Activated T-cell treated with anti-CD3 and anti-CD28 coated beads, Interleukin-2, amount 50 U/mL, for 4 hours (primary cell): ENCODE data around the gene CD151. TPM values are rescaled to one million over a fixed set of nuclear protein-coding genes. Genes with fewer than 3 reads are reported as not detected.

Experiments
- ATAC-seq, 2 donors: fragments of 200-7000 bp; cut with Tn5 transposase; one replicate each; pipeline ENCODE4 v1.10.0; 2021
- DNase-seq: peaks from one replicate; pipeline ENCODE4 v3.0.0-alpha.2; 2020
- H3K27me3 Mint-ChIP-seq: one replicate; pipeline ENCODE4 v1.8.0; 2021; ENCODE audit warnings: low read depth, mixed read lengths
- H3K36me3 Mint-ChIP-seq: one replicate; pipeline ENCODE4 v1.8.0; 2022; ENCODE audit warnings: mixed read lengths; ENCODE audit not compliant: insufficient read depth
- H3K4me1 Mint-ChIP-seq: one replicate; pipeline ENCODE4 v1.8.0; 2021; ENCODE audit warnings: low read depth, mixed read lengths
- H3K4me3 Mint-ChIP-seq: one replicate; pipeline ENCODE4 v1.8.0; 2021; ENCODE audit warnings: mild to moderate bottlenecking, moderate library complexity, mixed read lengths
- H3K9me3 Mint-ChIP-seq: one replicate; pipeline ENCODE4 v1.8.0; 2021; ENCODE audit warnings: mixed read lengths
- total RNA-seq, 3 donors: library from RNA; stranded (reverse); gene quantifications; one replicate each; pipeline ENCODE4 v1.2.1, GENCODE V29; 2021

The CD151 gene
- total RNA-seq, 3 donors from 2014 or later = 33.5 to 39.2 (median 35.6) TPM

DNA sequence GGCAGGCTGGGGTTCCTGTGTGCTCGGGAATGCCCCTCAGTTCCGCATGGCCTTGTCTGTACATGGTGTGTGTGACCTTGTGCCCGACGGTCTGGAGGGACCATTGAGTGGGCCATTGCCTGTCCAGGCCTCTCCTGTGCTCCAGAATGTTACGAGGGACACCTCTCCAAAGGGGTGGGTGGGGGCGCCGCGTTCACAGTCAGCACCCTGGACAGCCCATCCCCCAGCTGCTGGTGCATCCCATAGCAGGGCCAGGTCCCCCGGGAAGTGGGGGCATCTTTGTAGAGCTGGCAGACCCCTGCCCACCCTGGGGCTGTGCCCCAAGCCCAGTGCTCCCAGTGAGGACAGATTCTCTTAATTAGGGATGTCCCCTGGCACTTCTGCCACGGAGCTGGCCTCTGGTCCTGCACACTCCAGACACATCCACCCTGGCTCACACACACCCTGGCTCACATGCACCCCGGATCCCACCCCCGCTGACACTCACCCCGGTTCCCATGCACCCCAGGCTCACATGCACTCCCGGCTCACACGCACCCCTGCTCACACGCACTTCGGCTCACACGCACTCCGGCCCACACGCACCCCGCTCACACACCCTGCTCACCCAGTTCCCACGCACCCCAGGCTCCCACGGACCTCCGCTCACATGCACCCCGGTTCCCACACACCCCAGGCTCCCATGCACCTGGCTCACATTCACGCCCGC is 25.5 kb downstream of the CD151 start:
- Mint-ChIP-seq H3K36me3 (no peaks in the 10 kb centered on the region), H3K4me1 (peaks cover 4% of the 10 kb centered on the region), H3K9me3 (no peaks in the 10 kb centered on the region), H3K4me3 (no peak overlapping the region), H3K27me3 (no peaks in the 10 kb centered on the region)
- no peak for ATAC-seq
- no peak for DNase-seq

DNA sequence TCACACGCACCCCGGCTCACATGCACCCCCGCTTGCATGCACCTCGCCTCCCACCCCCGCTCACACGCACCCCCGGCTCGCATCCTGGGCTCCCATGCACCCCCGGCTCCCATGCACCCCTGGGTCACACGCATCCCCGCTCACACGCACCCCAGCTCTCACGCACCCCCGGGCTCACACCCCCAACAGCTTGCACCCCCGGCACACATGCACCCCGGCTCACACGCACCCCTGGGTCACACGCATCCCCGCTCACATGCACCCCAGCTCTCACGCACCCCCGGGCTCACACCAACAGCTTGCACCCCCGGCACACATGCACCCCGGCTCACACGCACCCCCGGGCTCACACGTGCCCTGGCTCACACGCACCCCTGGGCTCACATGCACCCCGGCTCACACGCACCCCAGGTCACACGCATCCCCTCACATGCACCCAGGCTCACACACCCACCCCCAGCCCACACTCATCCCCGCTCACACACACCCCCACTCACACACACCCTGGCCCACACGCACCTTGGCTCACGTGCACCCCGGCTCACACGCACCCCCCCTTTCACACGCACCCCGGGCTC is 26.1 kb downstream of the CD151 start:
- H3K9me3 Mint-ChIP-seq = no peaks in the 10 kb centered on the region

DNA sequence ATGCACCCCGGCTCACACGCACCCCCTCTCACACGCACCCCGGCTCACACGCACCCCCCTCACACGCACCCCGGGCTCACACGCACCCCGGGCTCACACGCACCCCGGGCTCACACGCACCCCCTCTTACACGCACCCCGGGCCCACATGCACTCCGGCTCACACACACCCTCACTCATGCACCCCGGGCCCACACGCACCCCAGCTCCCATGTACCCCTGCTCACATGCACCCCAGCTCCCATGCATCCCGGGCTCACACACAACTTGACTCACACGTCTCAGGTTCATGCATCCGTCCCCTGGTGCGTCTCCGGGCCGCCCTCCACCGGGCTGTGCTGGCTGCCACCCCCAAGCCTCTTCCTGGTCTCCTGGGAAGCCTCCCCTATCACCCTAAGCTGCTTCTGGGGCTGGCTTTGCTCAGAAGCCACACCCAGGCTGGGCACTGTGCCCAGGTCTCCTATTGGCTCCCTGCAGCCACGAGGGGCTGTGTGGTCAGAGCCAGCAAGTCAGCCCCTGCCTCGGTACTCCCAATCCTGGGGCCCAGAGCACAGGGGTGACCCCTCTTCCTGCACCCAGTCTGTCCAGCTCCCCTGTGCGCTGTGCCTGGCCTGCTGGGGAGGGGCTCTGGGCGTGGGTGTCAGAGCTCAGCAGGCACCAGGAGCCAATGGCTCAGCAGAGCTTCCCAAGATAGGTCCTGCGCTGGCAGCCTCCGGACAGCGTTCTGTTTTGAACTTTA is 26.8 kb downstream of the CD151 start:
- ATAC-seq (no peak), DNase-seq (no peak)
- Mint-ChIP-seq H3K9me3 (no peaks in the 10 kb centered on the region), H3K27me3 (no peaks in the 10 kb centered on the region), H3K4me3 (no peak overlapping the region), H3K4me1 (peaks cover 4% of the 10 kb centered on the region), H3K36me3 (no peaks in the 10 kb centered on the region)

More for the DNA sequence above, 26.1 kb downstream of the CD151 start:
- Mint-ChIP-seq H3K4me3 (no peak overlapping the region), H3K4me1 (peaks cover 4% of the 10 kb centered on the region), H3K36me3 (no peaks in the 10 kb centered on the region), H3K27me3 (no peaks in the 10 kb centered on the region)
- DNase-seq = no peak
- ATAC-seq = no peak

DNA sequence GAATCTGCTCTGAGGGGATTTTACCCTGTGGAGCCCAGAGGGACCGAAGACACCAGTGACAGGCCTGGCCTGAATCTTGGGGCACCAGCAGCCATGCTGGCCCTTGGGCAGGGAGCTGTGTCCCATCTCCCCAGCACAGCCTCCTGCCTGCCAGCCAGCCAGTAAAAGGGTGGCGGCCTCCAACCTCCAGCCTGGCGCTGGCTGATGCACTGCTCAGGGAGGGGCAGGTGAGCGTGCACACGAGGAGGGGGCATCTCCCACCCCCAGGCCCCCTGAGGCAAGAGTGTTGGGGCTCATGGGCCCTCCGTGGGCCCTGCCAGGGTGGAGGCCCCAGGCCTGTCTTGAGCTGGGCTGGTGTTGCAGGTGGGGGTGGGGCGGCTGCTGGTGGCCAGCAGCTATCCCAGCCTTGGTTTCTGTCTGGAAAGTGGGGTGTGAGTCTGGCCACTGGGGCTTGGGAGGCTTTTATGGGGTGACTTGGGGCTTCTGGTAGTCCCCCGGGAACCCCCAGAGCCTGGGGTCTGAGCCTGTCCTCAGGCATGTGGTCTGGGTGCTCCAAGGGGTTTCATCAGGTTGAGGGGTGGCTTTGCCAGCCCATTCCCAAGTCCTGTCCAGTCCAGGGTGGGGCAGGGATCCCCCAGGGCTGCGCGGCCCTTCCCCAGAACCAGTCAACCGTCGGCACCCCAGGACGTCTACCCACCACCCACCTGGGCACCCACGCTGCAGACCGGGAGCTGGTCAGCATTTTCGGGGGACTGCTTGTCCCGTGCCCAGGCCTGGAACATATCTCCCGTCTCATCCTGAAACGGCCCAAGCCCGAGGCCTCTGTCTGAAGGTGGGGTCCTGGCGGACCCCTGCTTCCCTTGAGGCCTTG is 27.7 kb downstream of the CD151 start:
- ATAC-seq (no peak), DNase-seq (no peak)
- H3K4me3 Mint-ChIP-seq = no peak overlapping the region
- no peaks in the 10 kb centered on the region for H3K27me3 Mint-ChIP-seq
- no peaks in the 10 kb centered on the region for H3K9me3 Mint-ChIP-seq
- peaks cover 4% of the 10 kb centered on the region for H3K4me1 Mint-ChIP-seq
- no peaks in the 10 kb centered on the region for H3K36me3 Mint-ChIP-seq

DNA sequence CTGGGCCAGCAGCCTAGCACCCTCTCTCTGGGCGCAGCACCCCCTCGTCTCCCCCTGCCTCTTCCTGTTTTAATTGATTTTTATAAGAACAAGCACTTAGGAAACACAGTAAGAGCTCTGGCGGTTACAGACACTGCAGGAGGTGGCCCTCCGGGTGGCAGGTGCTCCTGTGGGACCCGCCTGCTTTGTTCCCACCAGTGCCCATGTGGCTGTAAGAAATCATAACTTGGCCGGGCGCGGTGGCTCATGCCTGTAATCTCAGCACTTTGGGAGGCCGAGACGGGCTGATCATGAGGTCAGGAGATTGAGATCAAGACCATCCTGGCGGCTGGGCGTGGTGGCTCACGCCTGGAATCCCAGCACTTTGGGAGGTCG is 28.3 kb downstream of the CD151 start:
- DNase-seq (no peak), ATAC-seq (no peak)
- Mint-ChIP-seq H3K4me1 (peaks cover 4% of the 10 kb centered on the region), H3K36me3 (no peaks in the 10 kb centered on the region), H3K27me3 (no peaks in the 10 kb centered on the region), H3K9me3 (no peaks in the 10 kb centered on the region), H3K4me3 (no peak overlapping the region)

DNA sequence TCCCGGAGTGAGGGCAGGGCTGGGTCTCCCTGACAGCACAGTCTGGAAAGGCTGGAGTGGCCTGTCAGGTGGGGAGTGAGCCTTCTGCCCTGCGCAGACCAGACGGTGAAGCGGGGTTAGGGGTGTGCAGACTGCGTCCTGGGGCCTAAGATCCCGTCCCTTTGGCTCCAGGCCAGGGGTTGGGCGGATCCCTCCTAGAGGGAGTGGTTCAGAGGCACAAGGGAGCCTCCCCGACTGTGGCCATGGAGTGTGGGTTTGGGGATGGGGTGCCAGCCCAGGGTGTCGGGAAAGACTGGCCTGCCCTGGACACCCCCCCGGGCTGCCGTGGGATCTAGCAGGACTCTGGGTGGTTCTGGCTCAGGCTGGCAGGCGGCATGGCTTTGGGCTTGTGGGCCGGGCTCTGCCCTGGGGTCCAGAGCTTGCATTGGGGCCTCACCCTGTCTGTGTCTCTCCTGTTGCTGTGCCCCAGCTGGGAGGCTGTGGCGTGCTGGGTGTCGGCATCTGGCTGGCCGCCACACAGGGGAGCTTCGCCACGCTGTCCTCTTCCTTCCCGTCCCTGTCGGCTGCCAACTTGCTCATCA is 29.4 kb downstream of the CD151 start:
- DNase-seq (no peak), ATAC-seq (no peak)
- no peaks in the 10 kb centered on the region for H3K36me3 Mint-ChIP-seq
- H3K4me1 Mint-ChIP-seq = no peaks in the 10 kb centered on the region
- no peaks in the 10 kb centered on the region for H3K9me3 Mint-ChIP-seq
- H3K27me3 Mint-ChIP-seq = no peaks in the 10 kb centered on the region
- no peak overlapping the region for H3K4me3 Mint-ChIP-seq

DNA sequence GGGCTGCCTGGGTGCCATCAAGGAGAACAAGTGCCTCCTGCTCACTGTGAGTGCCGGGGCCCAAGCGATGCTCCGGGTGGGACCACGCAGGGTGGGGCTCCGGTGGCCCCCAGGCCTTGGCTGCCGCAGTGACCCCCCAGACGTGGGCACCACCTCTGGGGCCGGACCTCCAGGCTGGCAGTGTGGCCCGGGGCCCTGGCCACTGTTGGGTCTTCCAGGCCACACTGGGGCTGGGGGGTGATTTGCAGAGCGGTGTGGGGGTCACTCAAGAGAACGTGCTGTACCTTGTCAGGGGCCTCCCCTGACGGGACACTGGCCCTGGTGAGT is 29.9 kb downstream of the CD151 start:
- Mint-ChIP-seq H3K4me3 (no peak overlapping the region), H3K9me3 (no peaks in the 10 kb centered on the region), H3K27me3 (no peaks in the 10 kb centered on the region), H3K4me1 (no peaks in the 10 kb centered on the region), H3K36me3 (no peaks in the 10 kb centered on the region)
- DNase-seq (no peak), ATAC-seq (no peak)

DNA sequence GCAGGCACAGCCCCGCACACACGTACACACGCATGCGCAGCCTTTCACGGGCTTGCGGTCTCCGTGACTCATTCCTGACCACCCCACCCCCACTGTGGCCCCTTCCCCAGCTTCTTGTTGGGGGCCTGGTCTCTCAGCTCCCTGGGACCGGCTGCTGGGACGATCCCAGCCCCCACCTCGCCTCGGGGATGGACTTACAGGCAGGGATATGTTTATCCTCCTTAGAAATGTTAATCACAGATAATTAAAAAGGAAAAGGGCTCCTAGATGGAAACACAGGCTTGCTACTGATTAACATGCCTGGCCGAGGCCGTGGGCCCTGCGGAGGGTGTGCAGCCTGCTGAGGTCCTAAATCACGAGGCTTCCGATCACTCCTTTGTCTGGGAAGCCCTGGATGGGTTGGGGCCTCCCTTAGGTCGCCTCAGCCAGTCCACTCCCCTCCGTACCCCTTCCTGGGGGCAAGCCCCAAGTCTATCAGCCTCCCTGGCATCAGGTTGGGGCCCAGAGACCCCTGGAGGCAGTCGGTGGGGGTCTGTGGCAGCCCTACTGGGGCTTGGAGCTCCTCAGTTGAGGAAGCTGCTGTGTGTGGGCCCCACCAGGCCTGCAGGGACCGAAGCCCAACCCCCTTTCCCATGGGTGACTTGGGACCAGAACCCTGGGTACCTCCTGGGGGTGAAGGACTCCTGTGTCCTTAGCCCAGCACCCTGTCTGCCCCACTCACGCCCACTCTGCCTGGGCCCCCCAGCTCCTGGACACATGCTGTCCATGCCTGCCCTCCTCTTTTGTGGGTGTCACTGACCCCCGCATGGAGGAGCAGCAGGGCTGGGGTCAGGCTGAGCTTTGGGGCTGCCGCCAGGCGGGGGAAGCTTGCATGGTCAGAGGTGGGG is 30.5 kb downstream of the CD151 start:
- H3K36me3 Mint-ChIP-seq = no peaks in the 10 kb centered on the region
- H3K27me3 Mint-ChIP-seq = no peaks in the 10 kb centered on the region
- no peaks in the 10 kb centered on the region for H3K4me1 Mint-ChIP-seq
- DNase-seq (no peak), ATAC-seq (no peak)
- no peaks in the 10 kb centered on the region for H3K9me3 Mint-ChIP-seq
- no peak overlapping the region for H3K4me3 Mint-ChIP-seq

DNA sequence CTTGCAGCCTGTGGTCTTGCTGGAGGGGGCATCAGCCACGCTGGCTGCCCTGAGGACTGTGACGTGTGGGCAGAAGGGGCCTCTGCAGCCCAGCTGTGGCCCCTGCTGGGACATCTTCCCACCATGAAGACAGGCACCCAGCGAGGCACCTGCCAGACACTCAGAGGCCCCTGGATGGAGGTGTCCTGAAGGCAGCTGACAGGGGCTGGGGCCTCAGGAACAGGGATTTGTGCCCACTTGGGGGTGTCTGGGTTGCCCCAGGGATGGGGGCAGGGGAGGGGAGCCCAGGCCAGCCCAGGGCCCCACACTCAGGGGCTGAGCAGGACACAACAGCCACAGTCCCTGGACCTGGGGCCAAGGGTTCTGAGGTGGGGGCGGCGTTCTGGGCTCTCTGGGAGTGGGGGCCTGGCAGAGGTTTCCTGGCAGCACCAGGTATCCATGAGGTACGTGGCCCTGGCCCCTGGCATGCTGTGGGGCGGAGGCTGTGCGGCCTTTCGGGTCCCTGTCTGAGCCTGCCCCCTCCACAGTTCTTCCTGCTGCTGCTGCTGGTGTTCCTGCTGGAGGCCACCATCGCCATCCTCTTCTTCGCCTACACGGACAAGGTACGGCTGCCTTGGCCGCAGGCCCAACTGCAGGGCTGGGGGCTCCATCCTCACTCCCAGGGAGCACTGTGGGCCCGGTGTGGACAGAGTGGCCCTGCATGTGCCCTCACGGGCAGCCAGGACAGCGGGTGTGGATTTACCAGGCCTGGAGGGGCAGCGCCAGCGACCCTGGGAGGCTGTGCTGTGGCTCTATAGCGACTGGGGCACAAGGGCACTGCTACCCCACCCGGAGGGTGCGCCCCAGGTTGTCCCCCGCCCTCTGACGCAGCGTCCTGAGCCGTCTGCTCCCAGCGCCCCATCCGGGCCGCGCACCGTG is 31.4 kb downstream of the CD151 start:
- no peaks in the 10 kb centered on the region for H3K4me1 Mint-ChIP-seq
- DNase-seq (no peak), ATAC-seq (no peak)
- H3K36me3 Mint-ChIP-seq = no peaks in the 10 kb centered on the region
- no peaks in the 10 kb centered on the region for H3K27me3 Mint-ChIP-seq
- H3K9me3 Mint-ChIP-seq = no peaks in the 10 kb centered on the region
- no peak overlapping the region for H3K4me3 Mint-ChIP-seq

DNA sequence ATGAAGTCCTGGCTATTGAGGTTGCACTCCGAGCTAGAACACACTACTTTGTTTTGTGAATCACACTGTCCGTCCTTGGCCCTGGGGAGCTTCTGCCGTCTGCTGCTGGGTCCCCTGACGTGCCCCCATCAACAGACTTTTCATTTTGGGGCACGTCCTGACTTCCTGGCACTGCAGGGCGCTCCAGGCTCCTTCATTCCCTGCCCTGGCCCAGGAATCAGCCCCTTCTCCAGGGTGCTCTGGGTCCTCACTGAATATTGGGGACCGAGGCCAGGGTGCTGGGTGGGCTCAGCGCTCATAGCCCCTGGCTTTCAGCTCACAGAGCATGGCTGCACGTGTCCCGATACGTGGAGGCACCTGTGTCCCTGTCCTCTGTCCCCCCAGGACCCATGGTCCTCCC is 32.1 kb downstream of the CD151 start:
- no peaks in the 10 kb centered on the region for H3K36me3 Mint-ChIP-seq
- DNase-seq (no peak), ATAC-seq (no peak)
- H3K4me1 Mint-ChIP-seq = no peaks in the 10 kb centered on the region
- H3K9me3 Mint-ChIP-seq = no peaks in the 10 kb centered on the region
- no peaks in the 10 kb centered on the region for H3K27me3 Mint-ChIP-seq
- H3K4me3 Mint-ChIP-seq = no peak overlapping the region

DNA sequence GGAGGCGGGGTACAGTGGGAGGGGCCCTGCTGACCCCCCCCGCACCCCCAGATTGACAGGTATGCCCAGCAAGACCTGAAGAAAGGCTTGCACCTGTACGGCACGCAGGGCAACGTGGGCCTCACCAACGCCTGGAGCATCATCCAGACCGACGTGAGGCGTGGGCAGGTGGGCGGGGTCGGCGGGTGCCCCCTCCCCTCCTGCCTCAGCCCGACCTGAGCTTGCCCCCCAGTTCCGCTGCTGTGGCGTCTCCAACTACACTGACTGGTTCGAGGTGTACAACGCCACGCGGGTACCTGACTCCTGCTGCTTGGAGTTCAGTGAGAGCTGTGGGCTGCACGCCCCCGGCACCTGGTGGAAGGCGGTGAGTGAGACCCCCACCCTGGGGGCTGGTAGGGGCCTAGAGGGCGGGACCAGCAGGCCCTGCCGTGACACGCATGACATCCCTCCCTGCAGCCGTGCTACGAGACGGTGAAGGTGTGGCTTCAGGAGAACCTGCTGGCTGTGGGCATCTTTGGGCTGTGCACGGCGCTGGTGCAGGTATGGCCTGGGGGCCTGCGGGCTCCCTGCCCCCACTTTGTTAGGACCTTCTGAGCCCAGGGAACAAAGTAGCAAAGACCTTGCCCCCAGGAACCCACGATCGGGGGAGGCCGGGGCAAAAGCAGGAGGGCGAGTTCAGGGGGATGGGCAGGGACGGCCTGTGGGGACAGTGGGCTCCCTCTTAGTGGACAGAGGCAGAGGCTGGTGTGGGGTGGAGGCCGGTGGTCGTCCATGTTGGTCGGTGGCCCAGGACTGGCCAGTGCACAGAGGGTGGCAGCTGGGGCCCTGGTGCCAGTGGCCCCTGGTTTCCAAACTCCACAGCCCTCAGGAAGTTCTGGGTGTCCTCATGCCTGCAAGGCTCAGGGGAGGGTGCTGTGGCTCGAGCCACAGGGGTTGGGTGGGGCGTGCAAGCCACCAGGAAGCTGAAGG is 33.0 kb downstream of the CD151 start:
- Mint-ChIP-seq H3K36me3 (no peaks in the 10 kb centered on the region), H3K27me3 (no peaks in the 10 kb centered on the region), H3K4me3 (no peak overlapping the region), H3K4me1 (no peaks in the 10 kb centered on the region), H3K9me3 (no peaks in the 10 kb centered on the region)
- no peak for ATAC-seq
- DNase-seq = no peak

DNA sequence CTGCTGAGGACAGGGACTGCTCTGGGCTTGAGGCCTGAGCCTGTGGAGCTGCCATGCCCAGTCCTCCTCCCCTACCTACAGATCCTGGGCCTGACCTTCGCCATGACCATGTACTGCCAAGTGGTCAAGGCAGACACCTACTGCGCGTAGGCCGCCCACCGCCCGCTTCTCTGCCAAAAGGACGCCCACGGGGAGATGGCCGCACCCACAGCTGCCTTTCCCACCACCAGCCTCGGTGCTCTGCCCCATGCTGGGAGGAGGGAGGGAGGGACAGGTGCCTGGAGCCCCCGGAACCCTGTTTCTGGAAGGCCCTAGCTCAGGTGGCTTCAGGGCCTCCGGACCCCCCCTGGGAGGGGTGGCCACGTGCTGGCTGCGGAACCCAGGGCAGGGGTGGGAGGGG is 33.7 kb downstream of the CD151 start:
- Mint-ChIP-seq H3K27me3 (no peaks in the 10 kb centered on the region), H3K4me1 (no peaks in the 10 kb centered on the region), H3K4me3 (no peak overlapping the region), H3K36me3 (no peaks in the 10 kb centered on the region), H3K9me3 (no peaks in the 10 kb centered on the region)
- no peak for ATAC-seq
- no peak for DNase-seq
